ENCODE results near the gene PDE3B. TPM values are rescaled to one million over a fixed set of nuclear protein-coding genes. Genes with fewer than 3 reads are reported as not detected.
"Not testable (repeated sequence)": the region's sequence is repeated elsewhere in the genome, so short reads cannot be mapped to it uniquely, and the experiment has no call there.

The PDE3B gene
- total RNA-seq, 2 donors from 2014 or later: 21.5 to 23.6 TPM

GRCh38 chr11:14650064-14650463 is 6.5 kb downstream of the PDE3B start:
- DNase-seq: no peak
- intact Hi-C loops (cut with DNase I): no loop called here
- no peaks in the 10 kb centered on the region for H3K9me3 ChIP-seq
- no peaks in the 10 kb centered on the region for H3K27me3 ChIP-seq
- TF ChIP-seq CTCF (IDR thresholded peaks at IDR 0.05): no peak
- no peaks in the 10 kb centered on the region for H3K36me3 ChIP-seq
- no peaks in the 10 kb centered on the region for H3K4me1 ChIP-seq
- no peak overlapping the region for H3K9ac ChIP-seq (ENCODE audit: low read depth in 2 of 2, low read length in 2 of 2)
- H3K27ac ChIP-seq: no peak overlapping the region
- no peak overlapping the region for H3K4me3 ChIP-seq

- DNase-seq: no peak
- H3K4me1 ChIP-seq: no peaks in the 10 kb centered on the region
- no peaks in the 10 kb centered on the region for H3K27me3 ChIP-seq
- H3K4me3 ChIP-seq: no peak overlapping the region
- no peak for TF ChIP-seq CTCF (IDR thresholded peaks at IDR 0.05)
- no peak overlapping the region for H3K27ac ChIP-seq
- H3K36me3 ChIP-seq: no peaks in the 10 kb centered on the region
- no peaks in the 10 kb centered on the region for H3K9me3 ChIP-seq
- no peak overlapping the region for H3K9ac ChIP-seq (ENCODE audit: low read depth in 2 of 2, low read length in 2 of 2)
- intact Hi-C loops (cut with DNase I): no loop called here
Measured at GRCh38 chr11:14653090-14653489, 9.5 kb downstream of the PDE3B start.

GRCh38 chr11:14655435-14655834 is 11.8 kb downstream of the PDE3B start:
- H3K36me3 ChIP-seq: no peaks in the 10 kb centered on the region
- no peak for DNase-seq
- no peak for TF ChIP-seq CTCF (IDR thresholded peaks at IDR 0.05)
- H3K4me1 ChIP-seq: no peaks in the 10 kb centered on the region
- H3K9ac ChIP-seq (ENCODE audit: low read depth in 2 of 2, low read length in 2 of 2): no peak overlapping the region
- no peak overlapping the region for H3K4me3 ChIP-seq
- no peaks in the 10 kb centered on the region for H3K9me3 ChIP-seq
- no peak overlapping the region for H3K27ac ChIP-seq
- intact Hi-C loops (cut with DNase I): no loop called here
- H3K27me3 ChIP-seq: no peaks in the 10 kb centered on the region

- H3K4me3 ChIP-seq: no peak overlapping the region
- H3K9ac ChIP-seq (ENCODE audit: low read depth in 2 of 2, low read length in 2 of 2): no peak overlapping the region
- no peaks in the 10 kb centered on the region for H3K27me3 ChIP-seq
- H3K4me1 ChIP-seq: no peaks in the 10 kb centered on the region
- intact Hi-C loops (cut with DNase I): no loop called here
- no peaks in the 10 kb centered on the region for H3K9me3 ChIP-seq
- no peaks in the 10 kb centered on the region for H3K36me3 ChIP-seq
- DNase-seq: no peak
- peak overlapping the region; percentile 45 for H3K27ac ChIP-seq
- TF ChIP-seq CTCF (IDR thresholded peaks at IDR 0.05): no peak
Measured at GRCh38 chr11:14656536-14657457, 13.2 kb downstream of the PDE3B start.

- no peaks in the 10 kb centered on the region for H3K9me3 ChIP-seq
- H3K4me1 ChIP-seq: no peaks in the 10 kb centered on the region
- TF ChIP-seq CTCF (IDR thresholded peaks at IDR 0.05): no peak
- no peak for DNase-seq
- H3K4me3 ChIP-seq: no peak overlapping the region
- H3K9ac ChIP-seq (ENCODE audit: low read depth in 2 of 2, low read length in 2 of 2): no peak overlapping the region
- H3K27me3 ChIP-seq: no peaks in the 10 kb centered on the region
- H3K27ac ChIP-seq: no peak overlapping the region
- intact Hi-C loops (cut with DNase I): no loop called here
- H3K36me3 ChIP-seq: no peaks in the 10 kb centered on the region
Measured at GRCh38 chr11:14657841-14658240, 14.2 kb downstream of the PDE3B start.

- H3K9me3 ChIP-seq; H3K4me3 ChIP-seq; H3K36me3 ChIP-seq; H3K27me3 ChIP-seq; H3K27ac ChIP-seq; H3K4me1 ChIP-seq; H3K9ac ChIP-seq (ENCODE audit: low read depth in 2 of 2, low read length in 2 of 2); intact Hi-C loops (cut with DNase I); DNase-seq: not testable (repeated sequence)
Measured at GRCh38 chr11:14664926-14665325, 21.3 kb downstream of the PDE3B start.

GRCh38 chr11:14667329-14667728 is 23.7 kb downstream of the PDE3B start:
- H3K27ac ChIP-seq; H3K4me3 ChIP-seq; H3K27me3 ChIP-seq; H3K4me1 ChIP-seq; H3K36me3 ChIP-seq; H3K9me3 ChIP-seq; H3K9ac ChIP-seq (ENCODE audit: low read depth in 2 of 2, low read length in 2 of 2); DNase-seq; intact Hi-C loops (cut with DNase I): not testable (repeated sequence)

All from colonic mucosa (tissue), 4 donors.